Measurements from ENCODE around the gene SLC41A2. TPM values are rescaled to one million over a fixed set of nuclear protein-coding genes. Genes with fewer than 3 reads are reported as not detected.
"Not testable (repeated sequence)": the region's sequence is repeated elsewhere in the genome, so short reads cannot be mapped to it uniquely, and the experiment has no call there.

SLC41A2 gene
- total RNA-seq, 1 experiment from 2014 or later: 27.3 TPM

GRCh38 chr12:104943401-104943800 lies 14.7 kb downstream of the SLC41A2 start:
- H3K27me3 ChIP-seq (ENCODE audit: control insufficient read depth, insufficient read depth, low read length); in situ Hi-C loops (cut with HindIII; ENCODE audit: low pct_unique_long_range_greater_than_20kb, low sequenced_read_pairs); H3K9me3 ChIP-seq (ENCODE audit: control insufficient read depth, insufficient read depth, low read depth, low read length); H3K4me3 ChIP-seq (ENCODE audit: low read depth in 2 of 2, low read length in 2 of 2); CTCF ChIA-PET; H3K36me3 ChIP-seq (ENCODE audit: control insufficient read depth, insufficient read depth, low read length); DNase-seq (ENCODE audit: low read depth, low spot score); POLR2A ChIA-PET; intact Hi-C loops (cut with micrococcal nuclease; ENCODE audit: unreplicated experiment); BruUV-seq (replicated peaks); H3K4me1 ChIP-seq (ENCODE audit: control insufficient read depth, insufficient read depth, low read length); H3K27ac ChIP-seq (ENCODE audit: low read length); ATAC-seq: not testable (repeated sequence)

DNA sequence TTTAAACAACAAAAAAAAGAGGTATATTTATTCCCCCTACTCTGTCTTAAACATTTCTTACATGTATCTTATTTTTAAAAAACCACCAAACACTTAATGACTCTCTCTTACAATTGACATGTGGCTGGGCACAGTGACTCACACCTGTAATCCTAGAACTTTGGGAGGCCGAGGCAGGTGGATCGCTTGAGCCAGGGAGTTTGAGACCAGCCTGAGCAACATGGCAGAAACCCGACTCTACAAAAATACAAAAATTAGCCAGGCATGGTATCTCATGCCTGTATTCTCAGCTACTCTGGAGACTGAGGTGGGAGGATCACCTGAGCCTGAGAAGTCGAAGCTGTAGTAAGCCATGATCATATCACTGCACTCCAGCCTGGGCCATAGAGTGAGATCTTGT lies 16.0 kb downstream of the SLC41A2 start:
- no peak for TF ChIP-seq CTCF (IDR thresholded peaks at IDR 0.05)
- TF ChIP-seq SIN3A (IDR thresholded peaks at IDR 0.05; ENCODE audit: borderline replicate concordance, insufficient read depth, low read depth, low read length): no peak
- no peak for TF ChIP-seq REST (IDR thresholded peaks at IDR 0.05; ENCODE audit: insufficient read depth in 1 of 2, low read depth in 2 of 2, low read length in 1 of 2)
- no peak for TF ChIP-seq POLR2AphosphoS5 (IDR thresholded peaks at IDR 0.05; ENCODE audit: low read depth, low read length)
- no peak for TF ChIP-seq TCF7L2 (IDR thresholded peaks at IDR 0.05; ENCODE audit: low read depth, low read length)
- H3K9me3 ChIP-seq (ENCODE audit: control insufficient read depth, insufficient read depth, low read depth, low read length): no peaks in the 10 kb centered on the region
- H3K27ac ChIP-seq (ENCODE audit: low read length): no peak overlapping the region
- intact Hi-C loops (cut with micrococcal nuclease; ENCODE audit: unreplicated experiment): no loop called here
- H3K36me3 ChIP-seq (ENCODE audit: control insufficient read depth, insufficient read depth, low read length): no peaks in the 10 kb centered on the region
- POLR2A ChIA-PET: no interaction called here
- H3K4me3 ChIP-seq (ENCODE audit: low read depth in 2 of 2, low read length in 2 of 2): no peak overlapping the region
- in situ Hi-C loops (cut with HindIII; ENCODE audit: low pct_unique_long_range_greater_than_20kb, low sequenced_read_pairs): no loop called here
- CTCF ChIA-PET: interaction anchor here (0.7 kb wide), 1 partner anchor 441 kb away, joined by 4 read pairs; no protein-coding TSS in a partner anchor
- no peak for ATAC-seq
- no peak for DNase-seq (ENCODE audit: low read depth, low spot score)
- no TSS peak for BruUV-seq (replicated peaks)
- H3K4me1 ChIP-seq (ENCODE audit: control insufficient read depth, insufficient read depth, low read length): no peaks in the 10 kb centered on the region
- H3K27me3 ChIP-seq (ENCODE audit: control insufficient read depth, insufficient read depth, low read length): no peaks in the 10 kb centered on the region

DNA sequence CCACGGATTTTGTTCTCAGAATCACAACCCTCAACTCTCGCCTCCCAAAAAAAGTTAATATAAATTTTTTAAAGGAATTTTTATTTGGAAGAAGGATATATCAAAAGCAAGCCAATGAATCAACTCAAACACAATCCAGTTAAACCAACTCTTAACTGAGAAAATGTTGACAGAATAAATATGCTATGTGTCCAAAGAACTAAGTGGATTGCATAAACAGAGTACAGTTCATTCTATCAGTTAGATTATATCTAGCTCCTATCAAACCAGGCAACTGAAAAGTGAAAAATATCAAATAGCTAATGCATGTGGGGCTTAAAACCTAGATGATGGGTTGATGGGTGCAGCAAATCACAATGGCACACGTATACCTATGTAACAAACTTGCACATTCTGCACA lies 16.6 kb downstream of the SLC41A2 start:
- CTCF ChIA-PET: no interaction called here
- ATAC-seq: no peak
- Histone ChIP-seq H3K4me3 (ENCODE audit: low read depth in 2 of 2, low read length in 2 of 2) (no peak overlapping the region), H3K27me3 (ENCODE audit: control insufficient read depth, insufficient read depth, low read length) (no peaks in the 10 kb centered on the region), H3K4me1 (ENCODE audit: control insufficient read depth, insufficient read depth, low read length) (no peaks in the 10 kb centered on the region), H3K36me3 (ENCODE audit: control insufficient read depth, insufficient read depth, low read length) (no peaks in the 10 kb centered on the region), H3K27ac (ENCODE audit: low read length) (no peak overlapping the region), H3K9me3 (ENCODE audit: control insufficient read depth, insufficient read depth, low read depth, low read length) (no peaks in the 10 kb centered on the region)
- POLR2A ChIA-PET: interaction anchor here (0.6 kb wide), 1 partner anchor 13 kb away, joined by 5 read pairs; no protein-coding TSS in a partner anchor
- TF ChIP-seq POLR2AphosphoS5 (IDR thresholded peaks at IDR 0.05; ENCODE audit: low read depth, low read length) (no peak), REST (IDR thresholded peaks at IDR 0.05; ENCODE audit: insufficient read depth in 1 of 2, low read depth in 2 of 2, low read length in 1 of 2) (no peak), CTCF (IDR thresholded peaks at IDR 0.05) (no peak), SIN3A (IDR thresholded peaks at IDR 0.05; ENCODE audit: borderline replicate concordance, insufficient read depth, low read depth, low read length) (no peak), TCF7L2 (IDR thresholded peaks at IDR 0.05; ENCODE audit: low read depth, low read length) (no peak)
- no TSS peak for BruUV-seq (replicated peaks)
- no peak for DNase-seq (ENCODE audit: low read depth, low spot score)
- intact Hi-C loops (cut with micrococcal nuclease; ENCODE audit: unreplicated experiment): no loop called here
- in situ Hi-C loops (cut with HindIII; ENCODE audit: low pct_unique_long_range_greater_than_20kb, low sequenced_read_pairs): no loop called here

Data from Panc1 (cell line).